ENCODE measurements around the gene GPHN.
"Not testable (repeated sequence)": the region's sequence is repeated elsewhere in the genome, so short reads cannot be mapped to it uniquely, and the experiment has no call there.

GPHN gene

GRCh38 chr14:66652525-66653106, 144.7 kb downstream of the GPHN start:
- no peak for DNase-seq (ENCODE audit: low read depth in 2 of 2)

GRCh38 chr14:66657780-66658179, 149.8 kb downstream of the GPHN start:
- no peak for DNase-seq (ENCODE audit: low read depth in 2 of 2)

GRCh38 chr14:66662374-66662773, 154.4 kb downstream of the GPHN start:
- no peak for DNase-seq (ENCODE audit: low read depth in 2 of 2)

GRCh38 chr14:66677780-66678179, 169.8 kb downstream of the GPHN start:
- no peak for DNase-seq (ENCODE audit: low read depth in 2 of 2)

GRCh38 chr14:66680216-66680615, 172.3 kb downstream of the GPHN start:
- DNase-seq (ENCODE audit: low read depth in 2 of 2), result no peak

- no peak for DNase-seq (ENCODE audit: low read depth in 2 of 2)
Measured at GRCh38 chr14:66696326-66696725, 188.4 kb downstream of the GPHN start.

- DNase-seq (ENCODE audit: low read depth in 2 of 2), result no peak
Measured at GRCh38 chr14:66698503-66698902, 190.6 kb downstream of the GPHN start.

- DNase-seq (ENCODE audit: low read depth in 2 of 2), result no peak
Measured at GRCh38 chr14:66701813-66702212, 193.9 kb downstream of the GPHN start.

GRCh38 chr14:66708267-66708666, 200.3 kb downstream of the GPHN start:
- DNase-seq (ENCODE audit: low read depth in 2 of 2), result no peak

GRCh38 chr14:66709291-66709690, 201.3 kb downstream of the GPHN start:
- DNase-seq (ENCODE audit: low read depth in 2 of 2), result no peak

- DNase-seq (ENCODE audit: low read depth in 2 of 2), result not testable (repeated sequence)
Measured at GRCh38 chr14:66714291-66714690, 206.3 kb downstream of the GPHN start.

GRCh38 chr14:66715313-66715712, 207.4 kb downstream of the GPHN start:
- DNase-seq (ENCODE audit: low read depth in 2 of 2), result not testable (repeated sequence)

GRCh38 chr14:66716227-66716626, 208.3 kb downstream of the GPHN start:
- no peak for DNase-seq (ENCODE audit: low read depth in 2 of 2)

GRCh38 chr14:66717561-66718140, 209.7 kb downstream of the GPHN start:
- no peak for DNase-seq (ENCODE audit: low read depth in 2 of 2)

GRCh38 chr14:66724996-66725395, 217.0 kb downstream of the GPHN start:
- DNase-seq (ENCODE audit: low read depth in 2 of 2), result no peak

- not testable (repeated sequence) for DNase-seq (ENCODE audit: low read depth in 2 of 2)
Measured at GRCh38 chr14:66731298-66731697, 223.4 kb downstream of the GPHN start.

GRCh38 chr14:66735853-66736252, 227.9 kb downstream of the GPHN start:
- no peak for DNase-seq (ENCODE audit: low read depth in 2 of 2)

- no peak for DNase-seq (ENCODE audit: low read depth in 2 of 2)
Measured at GRCh38 chr14:66739826-66740225, 231.9 kb downstream of the GPHN start.

- DNase-seq (ENCODE audit: low read depth in 2 of 2), result no peak
Measured at GRCh38 chr14:66745078-66745477, 237.1 kb downstream of the GPHN start.

GRCh38 chr14:66746316-66747006, 238.5 kb downstream of the GPHN start:
- DNase-seq (ENCODE audit: low read depth in 2 of 2), result no peak

GRCh38 chr14:66752109-66752508, 244.2 kb downstream of the GPHN start:
- DNase-seq (ENCODE audit: low read depth in 2 of 2), result no peak

GRCh38 chr14:66758031-66758613, 250.2 kb downstream of the GPHN start:
- DNase-seq (ENCODE audit: low read depth in 2 of 2), result no peak

- DNase-seq (ENCODE audit: low read depth in 2 of 2), result no peak
Measured at GRCh38 chr14:66772146-66772545, 264.2 kb downstream of the GPHN start.

Data from stimulated activated CD8-positive, alpha-beta memory T cell treated with anti-CD3 and anti-CD28 coated beads, Interleukin-7, amount 100 ng/mL, for 4 hours (primary cell).